Activated CD4-positive, CD25-positive, alpha-beta regulatory T cell treated with anti-CD3 and anti-CD28 coated beads, Interleukin-2, amount 50 U/mL, for 16 hours (primary cell): ENCODE data around the gene ZNF646.

Experiments used
- DNase-seq: peaks from one replicate; pipeline ENCODE4 v3.0.0-alpha.2; 2020; ENCODE audit warnings: low read depth, low spot score

The ZNF646 gene

GRCh38 chr16:31130899-31131298 lies 56.7 kb downstream of the ZNF646 start:
- DNase-seq, result no peak

GRCh38 chr16:31131416-31131815 lies 57.2 kb downstream of the ZNF646 start:
- no peak for DNase-seq

- DNase-seq, result no peak
These were observed 57.6 kb downstream of the ZNF646 start for GRCh38 chr16:31131841-31132271.

- no peak for DNase-seq
These were observed 58.2 kb downstream of the ZNF646 start for GRCh38 chr16:31132303-31132979.

- DNase-seq, result no peak
These were observed 58.9 kb downstream of the ZNF646 start for GRCh38 chr16:31133046-31133501.
